GM21423 (cell line): ENCODE data around the gene COX4I1.

Experiments used
- ATAC-seq: cut with Tn5 transposase; IDR thresholded peaks from one replicate; pipeline ENCODE4 v1.9.1; 2021; ENCODE audit warnings: mild to moderate bottlenecking, moderate library complexity; ENCODE audit not compliant: unreplicated experiment

COX4I1 gene

DNA sequence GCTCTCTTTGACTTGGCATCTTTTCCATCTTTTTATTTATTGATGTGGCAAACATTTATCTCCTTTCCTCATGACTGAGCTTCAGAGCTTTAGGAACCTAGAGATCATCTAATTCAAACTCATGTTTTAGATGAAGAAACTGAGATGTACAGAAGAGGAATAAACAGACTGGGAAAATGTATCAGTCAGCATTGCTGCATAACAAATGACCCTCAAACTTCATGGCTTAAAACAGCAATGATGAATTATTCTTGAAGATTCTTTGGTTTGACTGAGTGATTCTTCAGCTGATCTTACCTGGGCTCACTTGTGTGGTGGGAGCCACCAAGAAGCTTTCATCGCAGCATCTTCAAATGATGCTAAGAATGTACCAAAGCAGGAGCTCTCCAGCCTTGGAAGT is 55.4 kb downstream of the COX4I1 start:
- no peak for ATAC-seq

DNA sequence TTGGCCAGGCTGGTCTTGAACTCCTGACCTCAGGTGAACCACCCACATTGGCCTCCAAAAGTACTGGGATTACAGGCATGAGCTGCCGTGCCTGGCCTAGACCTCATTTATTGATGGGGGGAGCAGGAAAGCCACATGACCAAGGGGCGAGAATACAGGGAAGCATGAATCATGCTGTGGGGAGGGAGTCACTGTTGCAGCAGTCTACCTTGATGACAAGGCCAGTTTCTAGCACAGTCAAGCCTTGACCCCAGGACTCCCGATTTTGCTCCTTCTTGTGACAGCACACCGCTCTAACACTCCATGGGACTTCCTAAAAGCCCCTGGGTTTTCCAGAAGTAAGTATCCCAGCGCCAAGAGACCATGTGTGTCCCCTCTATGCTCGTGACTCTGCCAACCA is 56.6 kb downstream of the COX4I1 start:
- ATAC-seq, result no peak

DNA sequence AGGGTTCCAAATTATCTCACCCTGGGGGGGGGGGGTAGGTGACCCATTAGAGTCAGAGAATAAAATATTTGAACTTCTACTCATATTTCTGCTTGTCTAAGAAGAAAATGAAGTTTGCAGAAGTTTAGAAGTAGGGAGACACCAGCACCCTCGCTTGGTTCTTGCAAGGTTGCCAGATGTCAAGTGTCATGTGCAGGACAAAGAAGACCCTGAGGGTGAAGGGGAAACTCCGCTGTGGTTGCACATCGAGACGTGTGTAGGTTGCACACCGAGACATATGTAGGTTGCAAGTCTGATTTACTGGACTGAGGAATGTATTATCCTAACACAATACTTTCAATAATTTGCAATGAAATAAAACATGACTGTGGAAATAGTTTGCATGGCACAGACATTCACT is 57.1 kb downstream of the COX4I1 start:
- no peak for ATAC-seq
